Measurements from ENCODE around the gene CEL.

The CEL gene

DNA sequence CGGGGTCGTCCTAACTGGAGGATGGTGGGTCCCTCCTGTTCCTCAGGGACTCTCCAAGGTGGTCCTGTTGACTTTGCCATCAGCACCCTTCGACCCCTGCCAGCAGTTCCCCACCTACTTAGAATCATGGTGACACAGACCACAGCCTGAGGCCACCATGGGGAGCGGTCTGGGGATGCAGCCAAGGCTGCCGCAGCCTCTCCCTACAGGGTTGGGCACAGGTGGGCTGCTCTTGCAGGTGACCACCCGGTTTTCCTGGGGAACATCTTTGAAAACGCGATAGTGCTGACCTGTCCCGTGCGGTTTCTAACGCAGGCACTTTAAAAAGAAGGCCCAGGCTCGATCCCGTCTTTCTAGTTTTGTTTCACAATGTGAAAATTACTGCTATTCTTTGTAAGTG is 12.7 kb upstream of the CEL start:
- no peak for TF ChIP-seq POLR2A (IDR thresholded peaks at IDR 0.05; ENCODE audit: extremely low read depth, insufficient read length)
- TF ChIP-seq, protein P1, sequence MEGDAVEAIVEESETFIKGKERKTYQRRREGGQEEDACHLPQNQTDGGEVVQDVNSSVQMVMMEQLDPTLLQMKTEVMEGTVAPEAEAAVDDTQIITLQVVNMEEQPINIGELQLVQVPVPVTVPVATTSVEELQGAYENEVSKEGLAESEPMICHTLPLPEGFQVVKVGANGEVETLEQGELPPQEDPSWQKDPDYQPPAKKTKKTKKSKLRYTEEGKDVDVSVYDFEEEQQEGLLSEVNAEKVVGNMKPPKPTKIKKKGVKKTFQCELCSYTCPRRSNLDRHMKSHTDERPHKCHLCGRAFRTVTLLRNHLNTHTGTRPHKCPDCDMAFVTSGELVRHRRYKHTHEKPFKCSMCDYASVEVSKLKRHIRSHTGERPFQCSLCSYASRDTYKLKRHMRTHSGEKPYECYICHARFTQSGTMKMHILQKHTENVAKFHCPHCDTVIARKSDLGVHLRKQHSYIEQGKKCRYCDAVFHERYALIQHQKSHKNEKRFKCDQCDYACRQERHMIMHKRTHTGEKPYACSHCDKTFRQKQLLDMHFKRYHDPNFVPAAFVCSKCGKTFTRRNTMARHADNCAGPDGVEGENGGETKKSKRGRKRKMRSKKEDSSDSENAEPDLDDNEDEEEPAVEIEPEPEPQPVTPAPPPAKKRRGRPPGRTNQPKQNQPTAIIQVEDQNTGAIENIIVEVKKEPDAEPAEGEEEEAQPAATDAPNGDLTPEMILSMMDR (IDR thresholded peaks at IDR 0.05; ENCODE audit: low read depth, low read length): no peak
- TF ChIP-seq MYC (IDR thresholded peaks at IDR 0.05; ENCODE audit: low read depth, low read length): no peak
- TF ChIP-seq, protein P2, sequence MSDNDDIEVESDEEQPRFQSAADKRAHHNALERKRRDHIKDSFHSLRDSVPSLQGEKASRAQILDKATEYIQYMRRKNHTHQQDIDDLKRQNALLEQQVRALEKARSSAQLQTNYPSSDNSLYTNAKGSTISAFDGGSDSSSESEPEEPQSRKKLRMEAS (IDR thresholded peaks at IDR 0.05; ENCODE audit: low read depth, low read length): no peak
- no peak for DNase-seq (ENCODE audit: low read depth)
- H3K4me3 ChIP-seq (ENCODE audit: low read depth, low read length): no peak overlapping the region

DNA sequence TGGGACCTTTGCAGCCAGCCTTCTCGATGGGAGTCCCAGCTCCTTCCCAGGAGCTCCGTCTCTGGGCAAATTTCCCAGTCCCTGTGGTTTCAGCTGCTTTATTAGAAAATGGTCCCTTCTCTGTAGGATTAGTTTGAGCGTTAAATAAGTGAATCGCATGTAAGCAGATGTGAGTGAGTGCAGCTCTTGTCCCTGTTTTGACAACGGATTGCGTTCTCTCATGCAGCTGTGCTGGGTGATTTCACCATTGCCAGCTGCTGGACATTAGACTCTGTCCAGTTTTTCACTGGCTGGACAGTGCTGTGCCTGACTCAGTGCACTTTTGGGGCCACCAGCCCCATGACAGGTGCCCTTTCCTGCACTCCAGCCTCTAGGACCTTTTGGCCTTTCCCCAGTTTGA is 11.6 kb upstream of the CEL start:
- no peak for TF ChIP-seq MYC (IDR thresholded peaks at IDR 0.05; ENCODE audit: low read depth, low read length)
- TF ChIP-seq POLR2A (IDR thresholded peaks at IDR 0.05; ENCODE audit: extremely low read depth, insufficient read length): no peak
- TF ChIP-seq, protein P2 (IDR thresholded peaks at IDR 0.05; ENCODE audit: low read depth, low read length): no peak
- TF ChIP-seq, protein P1 (IDR thresholded peaks at IDR 0.05; ENCODE audit: low read depth, low read length): no peak

DNA sequence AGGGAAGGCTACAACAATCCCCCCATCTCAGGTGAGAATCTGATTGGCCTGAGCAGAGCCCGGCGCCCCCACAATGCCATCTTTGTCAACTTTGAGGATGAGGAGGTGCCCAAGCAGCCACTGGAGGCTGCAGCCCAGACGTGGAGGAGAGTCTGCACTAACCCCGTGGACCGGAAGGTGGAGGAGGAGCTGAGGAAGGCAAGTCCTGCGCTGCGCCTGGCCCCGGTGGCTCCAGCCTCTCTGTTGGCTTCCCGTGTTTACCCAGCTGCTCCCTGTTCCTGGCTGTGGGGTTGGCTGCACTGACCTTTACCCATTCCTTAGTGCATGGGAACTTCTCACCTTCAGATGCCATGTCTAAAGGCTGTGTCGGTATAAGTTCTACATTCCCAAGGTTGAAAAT is 11.0 kb upstream of the CEL start:
- no peak for DNase-seq (ENCODE audit: low read depth)
- TF ChIP-seq, protein P2 (IDR thresholded peaks at IDR 0.05; ENCODE audit: low read depth, low read length): no peak
- H3K4me3 ChIP-seq (ENCODE audit: low read depth, low read length): no peak overlapping the region

More for the DNA sequence above, 11.6 kb upstream of the CEL start:
- DNase-seq (ENCODE audit: low read depth): no peak
- H3K4me3 ChIP-seq (ENCODE audit: low read depth, low read length): no peak overlapping the region

DNA sequence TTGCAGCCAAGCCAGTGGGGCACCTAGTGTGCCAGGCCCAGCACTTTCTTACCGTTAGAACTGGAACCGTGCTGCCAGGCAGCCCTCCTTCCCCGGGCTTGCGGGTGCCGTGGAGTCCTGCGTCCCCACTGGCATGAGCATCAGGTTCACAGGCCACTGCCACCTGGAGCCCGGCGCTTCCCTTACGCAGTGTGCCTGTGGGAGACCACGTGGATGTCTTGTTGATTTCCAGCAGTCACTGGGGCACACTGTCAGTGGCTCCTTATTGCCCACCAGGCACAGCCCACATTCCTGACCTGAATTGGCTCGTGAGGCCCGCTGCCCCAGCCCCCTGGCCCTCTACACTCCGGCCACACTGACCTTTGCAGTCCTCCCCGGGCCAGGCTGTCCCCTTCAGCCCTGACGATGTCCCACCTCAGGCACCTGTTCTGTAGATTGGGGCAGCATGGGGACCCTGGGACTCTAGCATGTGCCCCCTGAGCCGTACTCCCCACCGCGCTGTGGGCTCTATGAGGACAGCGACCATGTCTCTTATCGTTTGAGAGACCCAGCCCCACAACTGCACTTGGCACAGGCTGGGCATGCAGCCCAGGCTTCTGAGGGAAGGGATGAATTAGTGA is 10.4 kb upstream of the CEL start:
- TF ChIP-seq MYC (IDR thresholded peaks at IDR 0.05; ENCODE audit: low read depth, low read length) (no peak), POLR2A (IDR thresholded peaks at IDR 0.05; ENCODE audit: extremely low read depth, insufficient read length) (no peak)
- TF ChIP-seq, protein P1 (IDR thresholded peaks at IDR 0.05; ENCODE audit: low read depth, low read length): no peak
- TF ChIP-seq, protein P2 (IDR thresholded peaks at IDR 0.05; ENCODE audit: low read depth, low read length): no peak
- H3K4me3 ChIP-seq (ENCODE audit: low read depth, low read length): no peak overlapping the region
- DNase-seq (ENCODE audit: low read depth): no peak

DNA sequence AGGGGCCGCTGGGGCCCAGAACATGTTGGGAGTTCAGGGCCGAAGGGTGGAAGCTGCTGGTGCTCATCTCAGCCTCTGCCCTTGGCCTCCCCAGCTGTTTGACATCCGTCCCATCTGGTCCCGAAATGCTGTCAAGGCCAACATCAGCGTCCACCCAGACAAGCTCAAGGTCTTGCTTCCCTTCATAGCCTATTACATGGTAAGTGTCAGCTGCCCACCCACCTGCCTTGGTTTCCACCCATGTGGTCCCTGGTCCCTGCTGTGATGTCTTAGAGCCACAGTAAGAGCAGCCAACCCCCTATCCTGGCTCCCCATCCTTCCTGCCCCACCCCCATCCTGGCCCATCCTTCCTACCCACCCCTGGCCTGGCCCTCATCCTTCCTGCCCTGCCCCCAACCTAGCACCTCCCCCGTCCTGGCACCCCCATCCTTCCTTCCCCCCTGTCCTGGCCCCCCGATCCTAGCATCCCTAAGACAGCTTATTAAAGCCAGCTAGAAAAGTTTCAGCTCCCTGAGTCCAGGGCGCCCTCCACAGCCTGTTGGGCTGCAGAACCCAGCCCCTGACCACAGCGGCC is 9.7 kb upstream of the CEL start:
- DNase-seq (ENCODE audit: low read depth): no peak
- no peak for TF ChIP-seq POLR2A (IDR thresholded peaks at IDR 0.05; ENCODE audit: extremely low read depth, insufficient read length)
- no peak for TF ChIP-seq MYC (IDR thresholded peaks at IDR 0.05; ENCODE audit: low read depth, low read length)
- TF ChIP-seq, protein P1 (IDR thresholded peaks at IDR 0.05; ENCODE audit: low read depth, low read length): no peak
- TF ChIP-seq, protein P2 (IDR thresholded peaks at IDR 0.05; ENCODE audit: low read depth, low read length): no peak
- H3K4me3 ChIP-seq (ENCODE audit: low read depth, low read length): no peak overlapping the region

DNA sequence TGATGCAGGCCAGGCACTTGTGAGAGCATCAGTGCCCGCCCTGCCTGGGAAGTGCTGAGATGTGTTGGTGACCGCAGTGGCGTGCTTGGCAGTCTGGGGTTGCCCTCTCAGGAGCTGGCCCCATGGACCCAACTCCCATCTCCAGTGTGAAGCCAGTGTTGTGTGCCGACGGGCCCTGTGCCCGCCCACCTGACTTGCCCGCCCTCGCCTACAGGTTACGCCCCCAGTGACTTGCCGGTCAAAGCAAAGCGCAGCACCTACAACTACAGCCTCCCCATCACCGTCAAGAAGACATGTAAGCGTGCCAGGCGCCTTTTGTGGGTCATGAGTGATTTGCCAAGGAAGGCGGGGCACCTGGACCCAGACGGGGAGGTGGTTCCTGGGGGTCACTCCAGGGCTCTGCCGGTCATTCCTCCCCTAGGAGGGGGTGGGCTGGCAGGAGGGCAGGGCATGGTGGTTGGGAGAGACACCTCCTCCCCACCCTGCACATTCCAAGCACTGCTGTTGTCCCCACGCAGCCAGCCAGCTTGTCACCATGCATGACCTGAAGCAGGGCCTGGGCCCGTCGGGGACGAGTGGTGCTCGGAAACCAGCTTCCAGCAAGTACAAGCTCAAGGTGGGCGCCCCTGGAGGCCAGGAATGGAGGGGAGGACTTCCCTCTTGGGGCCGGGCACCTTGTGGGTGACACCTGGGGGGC is 7.4 kb upstream of the CEL start:
- DNase-seq (ENCODE audit: low read depth): no peak
- TF ChIP-seq, protein P1 (IDR thresholded peaks at IDR 0.05; ENCODE audit: low read depth, low read length): no peak
- TF ChIP-seq MYC (IDR thresholded peaks at IDR 0.05; ENCODE audit: low read depth, low read length): no peak
- TF ChIP-seq, protein P2 (IDR thresholded peaks at IDR 0.05; ENCODE audit: low read depth, low read length): no peak
- TF ChIP-seq POLR2A (IDR thresholded peaks at IDR 0.05; ENCODE audit: extremely low read depth, insufficient read length): no peak
- no peak overlapping the region for H3K4me3 ChIP-seq (ENCODE audit: low read depth, low read length)
